GM13977 (cell line): ENCODE measurements around the gene C6orf89.

Experiments
- DNase-seq: peaks from one replicate; pipeline ENCODE4 v3.0.0; 2012; ENCODE audit warnings: low spot score
- in situ Hi-C: fragments of 300-500 bp; cut with MboI; formaldehyde crosslinking; loops from one replicate; pipeline ENCODE4 v1.12.0; 2022; ENCODE audit warnings: low sequenced_read_pairs, low pct_unique_long_range_greater_than_20kb, mixed read lengths, inconsistent platforms; ENCODE audit not compliant: unreplicated experiment
- TF ChIP-seq, protein P1 (sequence below): IDR thresholded peaks from 2 replicates; pipeline ENCODE4 v1.5.1; 2012; ENCODE audit warnings: mild to moderate bottlenecking, control low read depth; ENCODE audit not compliant: insufficient read depth; ENCODE audit errors: extremely low read depth, missing control alignments

The C6orf89 gene

DNA sequence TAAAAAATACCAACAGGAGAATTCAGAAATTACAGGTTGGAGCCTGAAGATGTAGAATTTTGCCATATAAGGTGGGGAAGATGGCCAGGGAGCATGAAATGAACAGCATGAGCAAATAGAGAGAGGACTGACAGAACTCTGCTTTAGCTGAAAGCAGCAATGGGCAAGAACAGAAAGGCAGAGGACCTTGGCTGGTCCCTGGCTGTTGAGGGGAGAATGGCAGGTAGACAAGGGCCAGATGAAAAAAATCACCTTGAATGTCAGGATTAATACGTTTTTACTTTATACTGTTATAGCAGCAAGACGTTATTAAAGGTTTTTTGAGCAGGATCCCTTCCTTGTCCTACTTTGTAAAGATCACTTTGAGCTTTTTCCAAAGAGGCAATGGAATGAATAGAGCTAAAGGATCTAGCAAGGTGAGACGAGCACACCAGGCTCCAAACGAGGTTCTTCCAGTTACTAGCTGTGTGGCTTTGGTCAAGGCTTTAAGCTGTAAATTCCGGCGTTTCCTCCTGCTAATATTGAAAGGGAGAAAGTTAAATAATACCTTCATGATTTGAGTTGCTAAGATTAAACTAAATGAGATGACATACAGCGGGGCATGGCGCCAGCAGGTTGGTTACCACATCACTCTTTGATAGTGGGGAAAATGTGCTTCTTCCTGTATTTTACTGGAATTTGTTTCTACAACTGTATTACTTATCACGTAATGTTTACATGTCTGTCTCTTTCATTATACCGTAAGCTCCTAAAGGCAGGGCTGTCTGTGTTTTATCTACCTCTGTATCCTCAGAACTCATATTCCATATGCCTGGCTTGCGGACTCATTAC, 11.9 kb upstream of the C6orf89 start:
- TF ChIP-seq, protein P1, sequence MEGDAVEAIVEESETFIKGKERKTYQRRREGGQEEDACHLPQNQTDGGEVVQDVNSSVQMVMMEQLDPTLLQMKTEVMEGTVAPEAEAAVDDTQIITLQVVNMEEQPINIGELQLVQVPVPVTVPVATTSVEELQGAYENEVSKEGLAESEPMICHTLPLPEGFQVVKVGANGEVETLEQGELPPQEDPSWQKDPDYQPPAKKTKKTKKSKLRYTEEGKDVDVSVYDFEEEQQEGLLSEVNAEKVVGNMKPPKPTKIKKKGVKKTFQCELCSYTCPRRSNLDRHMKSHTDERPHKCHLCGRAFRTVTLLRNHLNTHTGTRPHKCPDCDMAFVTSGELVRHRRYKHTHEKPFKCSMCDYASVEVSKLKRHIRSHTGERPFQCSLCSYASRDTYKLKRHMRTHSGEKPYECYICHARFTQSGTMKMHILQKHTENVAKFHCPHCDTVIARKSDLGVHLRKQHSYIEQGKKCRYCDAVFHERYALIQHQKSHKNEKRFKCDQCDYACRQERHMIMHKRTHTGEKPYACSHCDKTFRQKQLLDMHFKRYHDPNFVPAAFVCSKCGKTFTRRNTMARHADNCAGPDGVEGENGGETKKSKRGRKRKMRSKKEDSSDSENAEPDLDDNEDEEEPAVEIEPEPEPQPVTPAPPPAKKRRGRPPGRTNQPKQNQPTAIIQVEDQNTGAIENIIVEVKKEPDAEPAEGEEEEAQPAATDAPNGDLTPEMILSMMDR, result peak; percentile 18
- DNase-seq, result peak; percentile 47
- in situ Hi-C loops, result no loop called here

DNA sequence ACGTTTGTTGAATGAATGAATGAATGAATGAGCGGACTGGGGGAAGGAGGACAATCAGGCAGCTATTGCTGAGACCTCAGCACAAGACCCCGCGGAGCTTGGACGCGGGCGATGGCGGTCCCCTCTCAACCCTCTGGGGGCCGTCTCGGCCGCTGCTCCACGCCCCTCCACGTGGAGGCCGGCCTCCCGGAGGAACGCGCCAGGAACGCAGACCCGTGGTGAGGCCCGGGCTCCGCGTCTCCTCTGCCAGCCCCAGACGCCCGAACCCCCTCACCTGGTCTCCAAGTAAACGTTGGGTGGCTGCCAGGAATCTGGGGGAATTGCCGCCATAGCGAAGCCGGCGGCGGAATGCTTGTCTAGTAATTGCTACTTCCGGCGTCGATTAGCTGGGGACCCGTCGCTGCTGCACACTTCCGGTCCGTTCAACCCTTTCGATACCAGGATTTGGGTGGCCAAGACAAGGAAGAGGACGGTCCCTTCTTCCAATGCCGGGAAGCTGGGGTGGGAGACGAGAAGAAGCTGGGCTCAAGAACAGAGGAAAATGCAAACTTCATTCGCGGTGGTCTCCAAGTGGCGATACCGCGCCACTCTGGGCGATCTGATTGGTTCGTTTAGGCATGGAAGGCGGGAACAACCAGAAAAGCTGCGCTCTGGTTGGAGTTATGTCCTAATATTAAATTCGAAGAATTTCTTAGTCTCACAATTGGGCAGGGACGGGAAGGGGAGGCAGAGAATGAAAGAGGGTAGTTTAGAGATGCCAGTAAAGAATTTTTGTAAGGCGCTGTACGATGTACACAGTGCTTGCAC, 11.1 kb upstream of the C6orf89 start, which contains the start of gene PPIL1:
PPIL1 (minus strand) TSS at position 361 of the 807 bp plus-strand sequence; CDS start at position 330, 31 bp downstream.
- in situ Hi-C loops, result no loop called here
- peak; percentile 93 for DNase-seq
- TF ChIP-seq, protein P1, result no peak

GRCh38 chr6:36875250-36875633, 10.5 kb upstream of the C6orf89 start:
- TF ChIP-seq, protein P1, result no peak
- no peak for DNase-seq
- in situ Hi-C loops, result no loop called here

DNA sequence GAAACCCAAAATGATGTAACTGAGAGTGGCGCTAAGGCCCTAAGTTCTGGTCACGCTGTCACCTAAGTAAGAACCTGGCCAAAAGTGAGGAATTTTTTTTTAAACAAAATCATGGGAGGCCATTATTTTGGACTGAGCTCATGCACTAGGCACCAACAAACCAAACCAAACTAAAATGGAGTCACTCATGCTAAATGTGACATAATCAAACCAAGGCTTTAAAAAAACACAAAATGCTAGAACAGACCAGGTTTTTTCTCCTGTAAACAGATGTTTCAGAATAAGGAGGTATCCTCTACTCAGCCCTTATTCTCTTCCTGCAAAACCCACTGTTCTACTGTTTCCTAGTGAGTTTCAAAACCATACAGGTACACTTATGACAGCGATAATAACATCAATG, 1.1 kb upstream of the C6orf89 start:
- in situ Hi-C loops, result loop anchor here (10.0 kb wide), 1 partner anchor 330 kb away; no protein-coding TSS in a partner anchor
- DNase-seq, result no peak
- TF ChIP-seq, protein P1, result no peak

GRCh38 chr6:36886950-36887618, 1.3 kb downstream of the C6orf89 start:
- DNase-seq, result no peak
- in situ Hi-C loops, result loop anchor here (10.0 kb wide), 1 partner anchor 328 kb away; no protein-coding TSS in a partner anchor
- TF ChIP-seq, protein P1, result no peak

DNA sequence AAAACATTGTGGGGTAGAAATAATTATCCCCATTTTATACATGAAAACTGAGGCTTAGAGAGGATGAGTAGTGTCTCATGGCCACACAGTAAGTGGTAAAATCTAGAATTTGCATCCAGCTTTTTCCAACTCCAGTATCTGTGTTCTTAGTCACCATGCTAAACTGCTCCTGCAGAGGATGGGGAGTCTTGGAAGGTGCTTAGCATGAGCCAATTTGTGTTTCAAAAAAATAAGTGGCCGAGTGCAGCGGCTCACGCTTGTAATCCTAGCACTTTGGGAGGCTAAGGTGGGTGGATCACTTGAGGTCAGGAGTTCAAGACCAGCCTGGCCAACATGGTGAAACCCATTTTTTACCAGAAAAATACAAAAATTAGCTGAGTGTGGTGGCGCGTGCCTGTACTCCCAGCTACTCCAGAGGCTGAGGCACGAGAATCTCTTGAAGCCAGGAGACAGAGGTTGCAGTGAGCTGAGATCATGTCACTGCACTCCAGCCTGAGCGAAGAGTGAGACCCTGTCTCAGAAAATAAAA, 2.4 kb downstream of the C6orf89 start:
- no peak for DNase-seq
- TF ChIP-seq, protein P1, result no peak
- in situ Hi-C loops, result loop anchor here (10.0 kb wide), 1 partner anchor 327 kb away; no protein-coding TSS in a partner anchor
